ENCODE measurements around the gene SKIDA1.

Gene SKIDA1

GRCh38 chr10:21501091-21501490 lies 24.4 kb downstream of the SKIDA1 start:
- DNase-seq (ENCODE audit: low spot score), result no peak

GRCh38 chr10:21500578-21500910 lies 24.9 kb downstream of the SKIDA1 start:
- no peak for DNase-seq (ENCODE audit: low spot score)

GRCh38 chr10:21499701-21500577 lies 25.5 kb downstream of the SKIDA1 start:
- DNase-seq (ENCODE audit: low spot score), result peak; percentile 76

- DNase-seq (ENCODE audit: low spot score), result no peak
Observed at GRCh38 chr10:21498986-21499385, 26.5 kb downstream of the SKIDA1 start.

GRCh38 chr10:21498377-21498776 lies 27.1 kb downstream of the SKIDA1 start:
- no peak for DNase-seq (ENCODE audit: low spot score)

DNA sequence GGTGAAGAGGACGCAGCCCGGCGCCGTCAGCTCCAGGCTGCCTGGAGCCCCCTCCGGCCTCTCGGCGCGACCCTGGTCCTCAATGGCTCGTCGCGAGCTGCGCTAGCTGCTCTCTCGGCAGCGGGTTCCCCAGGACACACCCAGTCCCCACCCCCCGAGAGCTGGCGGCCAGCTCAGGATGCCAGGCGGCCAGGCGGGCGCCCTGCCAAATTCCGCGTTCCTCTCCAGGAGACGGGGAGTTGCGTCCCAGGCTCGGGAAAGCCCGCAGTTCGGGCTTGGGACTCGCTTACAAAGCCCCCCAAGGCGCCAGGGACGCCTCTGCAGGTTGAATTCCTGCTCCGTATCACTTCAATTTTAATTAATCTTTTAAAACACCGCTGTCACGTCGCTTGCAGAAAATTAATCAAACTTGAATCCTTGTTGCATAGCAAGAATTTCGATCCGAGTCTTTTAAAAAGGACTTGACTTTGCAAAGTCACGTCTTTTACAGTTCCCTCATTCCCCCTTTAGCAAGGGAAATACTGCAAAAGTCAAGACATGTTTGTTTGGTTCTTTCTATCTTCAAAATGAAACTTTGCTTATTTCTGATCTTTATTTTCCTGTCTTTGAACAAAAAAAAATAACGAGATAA lies 28.2 kb downstream of the SKIDA1 start:
- peak; percentile 94 for DNase-seq (ENCODE audit: low spot score)

- peak; percentile 65 for DNase-seq (ENCODE audit: low spot score)
Observed at GRCh38 chr10:21496343-21497176, 28.9 kb downstream of the SKIDA1 start.

GRCh38 chr10:21495752-21496342 lies 29.6 kb downstream of the SKIDA1 start:
- DNase-seq (ENCODE audit: low spot score), result peak; percentile 96

DNA sequence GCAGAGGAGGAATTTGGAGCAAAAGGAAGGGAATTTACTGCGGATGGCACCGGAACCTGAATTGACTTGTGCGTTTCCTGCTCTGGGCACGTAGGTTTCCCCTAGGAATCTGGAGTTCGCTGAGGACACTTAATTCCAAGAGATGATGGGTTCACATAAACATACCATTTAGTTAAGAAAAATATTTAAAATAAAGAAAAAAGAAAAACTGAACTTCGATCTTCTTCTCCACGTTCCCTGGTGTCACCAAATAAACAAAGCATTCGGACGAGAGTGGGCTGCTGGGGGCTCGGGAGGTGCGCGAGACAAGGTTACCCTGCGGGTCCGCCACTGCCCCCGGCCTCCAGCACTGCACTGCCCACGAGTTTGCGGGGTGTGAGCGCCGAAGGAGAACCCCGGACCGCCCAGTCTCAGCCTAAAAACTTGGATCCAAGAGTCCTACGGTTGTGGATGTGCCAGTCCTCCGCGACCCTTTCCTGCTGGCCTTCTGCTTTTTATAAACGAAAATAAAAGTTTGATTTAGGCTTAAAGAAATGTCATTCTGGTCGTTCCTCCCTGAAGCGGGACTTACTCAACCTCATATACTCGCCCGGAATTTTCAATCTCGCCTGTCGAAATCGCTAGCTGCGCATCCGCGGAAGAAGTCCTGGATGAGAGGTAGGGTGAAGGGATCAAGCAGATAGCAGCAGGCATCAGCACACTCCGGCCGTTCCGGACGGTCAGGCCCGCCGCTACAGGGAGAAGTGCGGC lies 30.3 kb downstream of the SKIDA1 start:
- DNase-seq (ENCODE audit: low spot score), result peak; percentile 25

GRCh38 chr10:21494191-21495001 lies 31.1 kb downstream of the SKIDA1 start:
- peak; percentile 22 for DNase-seq (ENCODE audit: low spot score)

DNA sequence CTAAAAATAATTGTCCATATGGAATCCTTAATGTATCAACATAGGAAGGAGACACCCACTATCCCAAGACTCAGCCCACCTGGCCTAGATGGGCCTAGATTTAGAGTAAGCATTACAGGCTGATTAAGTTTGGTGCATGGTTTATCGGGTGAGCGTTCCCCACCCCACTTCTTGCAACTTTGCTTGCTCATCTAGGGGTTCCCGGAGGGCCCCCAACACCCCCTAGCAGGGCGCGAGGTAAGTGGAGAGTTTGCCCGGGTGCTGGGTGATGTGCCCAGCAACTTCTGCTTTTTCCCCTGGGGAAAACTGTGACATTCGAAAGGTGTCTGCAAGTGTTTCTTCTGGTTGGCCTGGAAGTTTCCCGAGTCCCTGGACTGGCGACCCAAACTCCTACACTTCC lies 31.7 kb downstream of the SKIDA1 start:
- DNase-seq (ENCODE audit: low spot score), result no peak

DNA sequence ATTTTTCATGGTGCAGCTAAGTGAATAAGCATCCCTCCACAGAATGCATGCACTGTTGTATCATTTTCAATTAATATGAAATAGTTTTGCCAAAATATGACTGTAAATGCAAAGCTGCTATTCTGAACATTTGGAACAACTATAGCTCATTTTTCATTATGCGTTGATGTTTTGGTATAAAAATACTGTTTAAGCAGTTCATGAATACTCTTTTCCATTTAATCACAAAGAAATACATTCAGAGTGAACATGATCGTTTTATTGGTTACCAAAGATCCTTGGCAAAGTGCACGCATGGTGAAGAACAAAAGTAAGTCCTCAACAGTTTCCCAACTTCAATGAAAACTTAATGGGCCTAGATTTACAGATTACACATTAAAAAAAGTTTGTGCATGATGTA lies 33.1 kb downstream of the SKIDA1 start:
- no peak for DNase-seq (ENCODE audit: low spot score)

DNA sequence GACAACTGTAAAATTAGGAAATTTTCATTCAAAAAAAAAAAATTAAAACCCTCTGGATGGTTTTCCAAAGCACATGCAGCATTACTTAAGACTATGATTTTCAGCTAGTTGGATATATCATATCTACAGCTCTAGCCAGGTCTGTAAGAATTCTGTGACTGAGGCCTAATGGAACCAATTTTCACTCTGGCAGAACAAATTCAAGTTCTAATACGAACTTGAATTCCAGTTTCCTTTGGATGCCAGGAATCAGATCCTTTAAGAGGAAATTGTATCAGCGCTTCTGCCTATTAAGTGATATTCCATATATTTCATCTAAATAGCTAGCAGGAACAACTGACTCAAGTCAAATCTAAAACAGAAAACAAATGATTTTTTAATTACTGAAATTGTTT lies 34.8 kb downstream of the SKIDA1 start:
- DNase-seq (ENCODE audit: low spot score), result no peak

GRCh38 chr10:21490028-21490710 lies 35.3 kb downstream of the SKIDA1 start:
- no peak for DNase-seq (ENCODE audit: low spot score)

GRCh38 chr10:21488957-21489446 lies 36.5 kb downstream of the SKIDA1 start:
- no peak for DNase-seq (ENCODE audit: low spot score)

DNA sequence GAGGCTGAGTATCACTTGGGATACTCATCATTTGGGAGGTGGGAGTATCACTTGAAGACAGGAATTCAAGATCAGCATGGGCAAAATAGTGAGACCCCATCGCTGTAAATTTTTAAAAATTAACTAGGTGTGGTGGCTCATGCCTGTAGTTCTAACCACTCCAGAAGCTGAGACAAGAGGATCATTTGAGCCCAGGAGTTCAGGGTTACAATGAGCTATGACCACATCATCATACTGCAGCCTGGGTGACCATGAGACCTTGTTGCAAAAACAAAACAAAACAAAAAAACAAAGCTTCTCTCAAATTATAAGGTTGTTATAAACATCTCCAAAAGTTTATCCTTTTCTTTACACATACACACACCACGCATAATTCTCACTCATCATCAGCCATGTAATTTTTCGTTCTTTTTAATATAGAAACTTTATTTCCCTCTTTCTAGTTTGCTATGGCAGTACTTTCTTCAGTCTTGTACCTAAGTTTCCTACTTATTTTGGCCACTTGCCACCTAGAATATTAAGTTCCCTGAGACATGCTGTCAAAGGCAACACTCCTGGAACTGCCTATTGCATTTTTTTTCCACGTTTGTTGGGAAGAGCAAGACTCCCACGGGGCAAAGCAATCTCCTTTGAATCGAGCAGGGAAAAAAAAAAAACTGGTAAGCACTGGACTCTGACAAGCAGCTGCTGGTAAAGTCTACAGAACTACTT lies 37.1 kb downstream of the SKIDA1 start:
- no peak for DNase-seq (ENCODE audit: low spot score)

GRCh38 chr10:21487416-21488180 lies 37.9 kb downstream of the SKIDA1 start:
- no peak for DNase-seq (ENCODE audit: low spot score)

DNA sequence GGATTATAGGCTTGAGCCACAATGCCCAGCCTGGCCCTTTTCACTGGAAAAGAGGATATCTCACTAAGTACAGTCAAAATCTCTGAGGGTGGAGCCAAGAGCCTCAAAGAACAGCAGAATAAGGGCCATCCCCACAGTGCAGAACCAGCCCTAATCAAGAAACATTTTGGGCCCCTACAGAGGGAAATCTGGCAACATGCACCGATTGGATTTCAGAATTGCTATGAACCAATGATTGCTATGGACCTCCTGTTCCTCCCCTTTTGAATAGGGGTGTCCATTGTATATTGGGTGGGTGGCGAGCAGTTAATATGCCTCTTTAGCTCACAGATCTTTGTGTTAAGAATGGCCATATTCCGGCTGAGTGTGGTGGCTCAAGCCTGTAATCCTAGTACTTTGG lies 42.7 kb downstream of the SKIDA1 start:
- DNase-seq (ENCODE audit: low spot score), result no peak

- DNase-seq (ENCODE audit: low spot score), result no peak
Observed at GRCh38 chr10:21481407-21481806, 44.1 kb downstream of the SKIDA1 start.
